H1 (cell line): ENCODE data around the gene HMCN2.

Experiments used
- CHD1 ChIP-seq: IDR thresholded peaks from 2 replicates; pipeline ENCODE4 v1.6.1; 2012; ENCODE audit warnings: low read depth, low read length, improper control_type of control experiment
- EZH2 ChIP-seq: fragments of 200-600 bp; sonication (generic); IDR thresholded peaks from 2 replicates; pipeline ENCODE4 v1.7.1; 2012; ENCODE audit warnings: low read depth, mild to moderate bottlenecking, moderate library complexity, low read length, inconsistent platforms; ENCODE audit not compliant: severe bottlenecking
- JUN ChIP-seq: IDR thresholded peaks from 2 replicates; pipeline ENCODE4 v1.6.1; 2011; ENCODE audit warnings: low read depth, mild to moderate bottlenecking, improper control_type of control experiment, low read length
- MAFK ChIP-seq: IDR thresholded peaks from 2 replicates; pipeline ENCODE4 v1.6.1; 2012; ENCODE audit warnings: low read depth, mild to moderate bottlenecking, improper control_type of control experiment, low read length
- SIRT6 ChIP-seq: IDR thresholded peaks from one replicate; pipeline ENCODE4 v1.7.1; 2012; ENCODE audit warnings: low read length, inconsistent platforms
- TBP ChIP-seq: IDR thresholded peaks from 2 replicates; pipeline ENCODE4 v1.6.1; 2011; ENCODE audit warnings: low read depth, low read length, improper control_type of control experiment
- TCF12 ChIP-seq: IDR thresholded peaks from 2 replicates; pipeline ENCODE4 v1.6.1; 2011; ENCODE audit warnings: low read depth, mild to moderate bottlenecking, low read length
- YY1 ChIP-seq: IDR thresholded peaks from 2 replicates; pipeline ENCODE4 v1.6.1; 2011; ENCODE audit warnings: low read depth, mild to moderate bottlenecking, low read length
- TF ChIP-seq, protein P1 (sequence below), 3 experiments: IDR thresholded peaks; 1 replicate in 2 of 3; 2 replicates in 1 of 3; pipeline versions ENCODE4 v1.5.1 to v1.6.1; 2011; ENCODE audit warnings: low read length in 3 of 3, mild to moderate bottlenecking in 3 of 3, inconsistent platforms in 2 of 3, low read depth in 1 of 3, moderate library complexity in 1 of 3; ENCODE audit not compliant: insufficient read depth in 1 of 3; ENCODE audit errors: control extremely low read depth in 1 of 3

- TF ChIP-seq, protein P1, sequence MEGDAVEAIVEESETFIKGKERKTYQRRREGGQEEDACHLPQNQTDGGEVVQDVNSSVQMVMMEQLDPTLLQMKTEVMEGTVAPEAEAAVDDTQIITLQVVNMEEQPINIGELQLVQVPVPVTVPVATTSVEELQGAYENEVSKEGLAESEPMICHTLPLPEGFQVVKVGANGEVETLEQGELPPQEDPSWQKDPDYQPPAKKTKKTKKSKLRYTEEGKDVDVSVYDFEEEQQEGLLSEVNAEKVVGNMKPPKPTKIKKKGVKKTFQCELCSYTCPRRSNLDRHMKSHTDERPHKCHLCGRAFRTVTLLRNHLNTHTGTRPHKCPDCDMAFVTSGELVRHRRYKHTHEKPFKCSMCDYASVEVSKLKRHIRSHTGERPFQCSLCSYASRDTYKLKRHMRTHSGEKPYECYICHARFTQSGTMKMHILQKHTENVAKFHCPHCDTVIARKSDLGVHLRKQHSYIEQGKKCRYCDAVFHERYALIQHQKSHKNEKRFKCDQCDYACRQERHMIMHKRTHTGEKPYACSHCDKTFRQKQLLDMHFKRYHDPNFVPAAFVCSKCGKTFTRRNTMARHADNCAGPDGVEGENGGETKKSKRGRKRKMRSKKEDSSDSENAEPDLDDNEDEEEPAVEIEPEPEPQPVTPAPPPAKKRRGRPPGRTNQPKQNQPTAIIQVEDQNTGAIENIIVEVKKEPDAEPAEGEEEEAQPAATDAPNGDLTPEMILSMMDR (IDR thresholded peaks at IDR 0.05; ENCODE audit: control extremely low read depth in 1 of 3, insufficient read depth in 1 of 3, low read depth in 1 of 3, low read length in 3 of 3), result no peak
- TF ChIP-seq EZH2 (no peak), JUN (no peak), TCF12 (no peak), TBP (no peak), CHD1 (no peak), YY1 (no peak), MAFK (no peak), SIRT6 (no peak)
Measured at GRCh38 chr9:130237076-130237475, 28.5 kb upstream of the HMCN2 start.
